Left ventricle myocardium superior (tissue), 1 donor: ENCODE measurements around the gene ATP5F1D. TPM values are rescaled to one million over a fixed set of nuclear protein-coding genes. Genes with fewer than 3 reads are reported as not detected.

Experiments used
- ATAC-seq: fragments of 200-7000 bp; cut with Tn5 transposase; one replicate; pipeline ENCODE4 v1.9.1; 2020; ENCODE audit warnings: mild to moderate bottlenecking, moderate library complexity
- DNase-seq: peaks from one replicate; pipeline ENCODE4 v3.0.0-alpha.2; 2020
- intact Hi-C: fragments of 100-400 bp; cut with micrococcal nuclease; formaldehyde crosslinking; loops from one replicate; pipeline ENCODE4 v1.11.0; 2022
- total RNA-seq: library from RNA; stranded (reverse); fragmentation: NEBNext Ultra II Directional; extraction: Animal tissue kit (Norgen Biotek cat#: 25700); gene quantifications from one replicate; pipeline ENCODE4 v1.2.1, GENCODE V29; 2021
- donor health status: DM: no; HTN: yes; CAD: no; lungs with severe emphysema.

The ATP5F1D gene
- total RNA-seq, 1 donor from 2014 or later = 686 TPM

GRCh38 chr19:1274081-1274851, 32.7 kb downstream of the ATP5F1D start:
- intact Hi-C loops = no loop called here
- ATAC-seq (no peak), DNase-seq (peak; percentile 52)

GRCh38 chr19:1274852-1275259, 33.3 kb downstream of the ATP5F1D start:
- intact Hi-C loops = no loop called here

GRCh38 chr19:1275260-1275975, 33.9 kb downstream of the ATP5F1D start, which contains the start of gene FAM174C:
Gene FAM174C, plus strand, starts transcription at chr19:1275530. Its CDS starts 20 bp downstream, at chr19:1275550.
- ATAC-seq = peak; percentile 81
- intact Hi-C loops = no loop called here
- peak; percentile 97 for DNase-seq

More at GRCh38 chr19:1274852-1275259, 33.3 kb downstream of the ATP5F1D start:
- ATAC-seq (peak; percentile 1), DNase-seq (no peak)

- ATAC-seq = peak; percentile 0
- intact Hi-C loops = no loop called here
- DNase-seq = peak; percentile 74
Measured at GRCh38 chr19:1275976-1276627, 34.6 kb downstream of the ATP5F1D start.

GRCh38 chr19:1276628-1277022, 35.1 kb downstream of the ATP5F1D start:
- intact Hi-C loops = no loop called here
- no peak for ATAC-seq
- DNase-seq = no peak

GRCh38 chr19:1277061-1277460, 35.5 kb downstream of the ATP5F1D start:
- no peak for DNase-seq
- intact Hi-C loops = no loop called here
- ATAC-seq = no peak

GRCh38 chr19:1278074-1278473, 36.5 kb downstream of the ATP5F1D start:
- intact Hi-C loops = no loop called here
- DNase-seq (no peak), ATAC-seq (no peak)

GRCh38 chr19:1278713-1279660, 37.4 kb downstream of the ATP5F1D start:
- ATAC-seq (no peak), DNase-seq (no peak)
- intact Hi-C loops = no loop called here

- intact Hi-C loops = no loop called here
- ATAC-seq (peak; percentile 24), DNase-seq (peak; percentile 89)
Measured at GRCh38 chr19:1279782-1280341, 38.3 kb downstream of the ATP5F1D start.

GRCh38 chr19:1280636-1281568, 39.4 kb downstream of the ATP5F1D start:
- ATAC-seq = no peak

GRCh38 chr19:1281569-1282287, 40.2 kb downstream of the ATP5F1D start:
- no peak for DNase-seq
- intact Hi-C loops = no loop called here
- no peak for ATAC-seq

More at GRCh38 chr19:1280636-1281568, 39.4 kb downstream of the ATP5F1D start:
- intact Hi-C loops = no loop called here
- no peak for DNase-seq

- intact Hi-C loops = no loop called here
- DNase-seq (no peak), ATAC-seq (no peak)
Measured at GRCh38 chr19:1282588-1283206, 41.1 kb downstream of the ATP5F1D start.

GRCh38 chr19:1283207-1283916, 41.8 kb downstream of the ATP5F1D start:
- intact Hi-C loops = no loop called here
- no peak for ATAC-seq
- DNase-seq = no peak

GRCh38 chr19:1283917-1284292, 42.4 kb downstream of the ATP5F1D start:
- DNase-seq = no peak
- intact Hi-C loops = no loop called here
- no peak for ATAC-seq

- DNase-seq = no peak
- ATAC-seq = no peak
- intact Hi-C loops = no loop called here
Measured at GRCh38 chr19:1284293-1284978, 42.9 kb downstream of the ATP5F1D start.
